ENCODE results near the gene NRIP1. TPM values are rescaled to one million over a fixed set of nuclear protein-coding genes. Genes with fewer than 3 reads are reported as not detected.

The NRIP1 gene
- polyA plus RNA-seq, 3 donors: 4.3 to 28.2 (median 23.5) TPM

- H3K27ac ChIP-seq (ENCODE audit: low read depth in 1 of 2, low read length in 2 of 2): no peak overlapping the region
- H3K9ac ChIP-seq (ENCODE audit: insufficient read depth, low read length, poor library complexity, severe bottlenecking): no peak overlapping the region
- WGBS (ENCODE audit: insufficient coverage): no CpG with 5 or more reads among the region's 4 CpGs
- no peaks in the 10 kb centered on the region for H3K79me2 ChIP-seq (ENCODE audit: insufficient read depth, low read length)
- DNase-seq: no peak
- no peaks in the 10 kb centered on the region for H3K4me1 ChIP-seq (ENCODE audit: control insufficient read depth in 1 of 2, insufficient read depth in 2 of 2, low read length in 2 of 2)
- no peaks in the 10 kb centered on the region for H3K36me3 ChIP-seq (replicated peaks in 1 of 2; ENCODE audit: control insufficient read depth in 1 of 2, insufficient read depth in 2 of 2, low read length in 2 of 2)
- Mint-ChIP-seq H3K4me3 (no peak overlapping the region), H3K9me3 (no peaks in the 10 kb centered on the region), H3K36me3 (no peaks in the 10 kb centered on the region), H3K4me1 (no peaks in the 10 kb centered on the region), H3K27me3 (ENCODE audit: low read depth in 3 of 3) (peaks cover 0 to 2% (median 1%) of the 10 kb centered on the region in 3 donors), H3K27ac (no peak overlapping the region)
- no peak overlapping the region for H3K4me3 ChIP-seq (replicated peaks in 1 of 3; ENCODE audit: low read depth in 2 of 3, low read length in 3 of 3)
- H4K20me1 ChIP-seq (ENCODE audit: insufficient read depth, low read length): no peaks in the 10 kb centered on the region
- no peaks in the 10 kb centered on the region for H3K9me3 ChIP-seq (replicated peaks in 1 of 2; ENCODE audit: control insufficient read depth in 1 of 2, insufficient read depth in 1 of 2, low read length in 2 of 2)
- no peak for TF ChIP-seq CTCF (IDR thresholded peaks at IDR 0.05)
- H2AFZ ChIP-seq (ENCODE audit: insufficient read depth, low read depth, low read length, poor library complexity, severe bottlenecking): peak overlapping the region; percentile 19
- H3K4me2 ChIP-seq (replicated peaks; ENCODE audit: extremely low read depth, low read length, poor library complexity, severe bottlenecking): no peak overlapping the region
- intact Hi-C loops (cut with micrococcal nuclease): no loop called here
- no peaks in the 10 kb centered on the region for H3K27me3 ChIP-seq (ENCODE audit: control insufficient read depth in 2 of 2, insufficient read depth in 2 of 2, low read length in 2 of 2)
These were observed 12.8 kb upstream of the NRIP1 start for GRCh38 chr21:15077529-15078145.

GRCh38 chr21:15076730-15077129 lies 11.9 kb upstream of the NRIP1 start:
- Histone ChIP-seq H3K27me3 (ENCODE audit: control insufficient read depth in 2 of 2, insufficient read depth in 2 of 2, low read length in 2 of 2) (no peaks in the 10 kb centered on the region), H3K4me3 (replicated peaks in 1 of 3; ENCODE audit: low read depth in 2 of 3, low read length in 3 of 3) (no peak overlapping the region), H3K4me1 (ENCODE audit: control insufficient read depth in 1 of 2, insufficient read depth in 2 of 2, low read length in 2 of 2) (no peaks in the 10 kb centered on the region), H3K9me3 (replicated peaks in 1 of 2; ENCODE audit: control insufficient read depth in 1 of 2, insufficient read depth in 1 of 2, low read length in 2 of 2) (no peaks in the 10 kb centered on the region), H4K20me1 (ENCODE audit: insufficient read depth, low read length) (no peaks in the 10 kb centered on the region), H3K79me2 (ENCODE audit: insufficient read depth, low read length) (no peaks in the 10 kb centered on the region), H3K27ac (ENCODE audit: low read depth in 1 of 2, low read length in 2 of 2) (no peak overlapping the region), H3K9ac (ENCODE audit: insufficient read depth, low read length, poor library complexity, severe bottlenecking) (no peak overlapping the region), H2AFZ (ENCODE audit: insufficient read depth, low read depth, low read length, poor library complexity, severe bottlenecking) (no peak overlapping the region), H3K36me3 (replicated peaks in 1 of 2; ENCODE audit: control insufficient read depth in 1 of 2, insufficient read depth in 2 of 2, low read length in 2 of 2) (no peaks in the 10 kb centered on the region), H3K4me2 (replicated peaks; ENCODE audit: extremely low read depth, low read length, poor library complexity, severe bottlenecking) (no peak overlapping the region)
- Mint-ChIP-seq H3K4me1 (no peaks in the 10 kb centered on the region), H3K27ac (no peak overlapping the region), H3K9me3 (no peaks in the 10 kb centered on the region), H3K36me3 (no peaks in the 10 kb centered on the region), H3K27me3 (ENCODE audit: low read depth in 3 of 3) (peaks cover 0 to 2% (median 1%) of the 10 kb centered on the region in 3 donors), H3K4me3 (no peak overlapping the region)
- DNase-seq: no peak
- no peak for TF ChIP-seq CTCF (IDR thresholded peaks at IDR 0.05)
- intact Hi-C loops (cut with micrococcal nuclease): no loop called here
- no CpG with 5 or more reads among the region's 2 CpGs for WGBS (ENCODE audit: insufficient coverage)

Data from CD14-positive monocyte (primary cell).